Chondrocyte (in vitro differentiated cells): ENCODE results near the gene RPRD1B. TPM values are rescaled to one million over a fixed set of nuclear protein-coding genes. Genes with fewer than 3 reads are reported as not detected.
A peak's percentile ranks its signal among the peaks of the same experiment; 100 is the strongest.

Experiments used
- DNase-seq: peaks from one replicate; pipeline ENCODE4 v3.0.0; 2021; ENCODE audit warnings: mixed read lengths, low spot score
- H3K27ac Mint-ChIP-seq: one replicate; pipeline ENCODE4 v1.8.0; 2021; ENCODE audit warnings: mild to moderate bottlenecking, moderate library complexity, mixed read lengths; ENCODE audit not compliant: unreplicated experiment
- H3K27me3 Mint-ChIP-seq: 2 replicates; pipeline ENCODE4 v1.8.0; 2021; ENCODE audit warnings: low read depth, mixed read lengths
- H3K36me3 Mint-ChIP-seq: 2 replicates; pipeline ENCODE4 v1.8.0; 2021; ENCODE audit warnings: low read depth, mixed read lengths
- H3K4me1 Mint-ChIP-seq: 2 replicates; pipeline ENCODE4 v1.8.0; 2021; ENCODE audit warnings: low read depth, mild to moderate bottlenecking, mixed read lengths
- H3K4me3 Mint-ChIP-seq: one replicate; pipeline ENCODE4 v1.8.0; 2021; ENCODE audit warnings: mild to moderate bottlenecking, moderate library complexity, mixed read lengths; ENCODE audit not compliant: unreplicated experiment
- H3K9me3 Mint-ChIP-seq: 2 replicates; pipeline ENCODE4 v1.8.0; 2021; ENCODE audit warnings: low read depth, mixed read lengths
- CTCF ChIP-seq: fragments of 200-600 bp; sonication (generic); IDR thresholded peaks from 2 replicates; pipeline ENCODE4 v1.5.0; 2021; ENCODE audit warnings: antibody characterized with exemption, mild to moderate bottlenecking, moderate library complexity
- total RNA-seq: library from RNA; stranded (reverse); gene quantifications from 3 replicates; pipeline ENCODE4 v1.2.1, GENCODE V29; 2021

RPRD1B gene
- total RNA-seq, 1 donor from 2014 or later: 16.9 TPM

- Mint-ChIP-seq H3K9me3 (no peaks in the 10 kb centered on the region), H3K27ac (peak overlapping the region; percentile 85), H3K4me3 (no peak overlapping the region), H3K36me3 (no peaks in the 10 kb centered on the region), H3K27me3 (no peaks in the 10 kb centered on the region), H3K4me1 (peaks cover 61% of the 10 kb centered on the region)
- TF ChIP-seq CTCF: no peak
- DNase-seq: no peak
Measured at GRCh38 chr20:37987602-37988290, 45.8 kb upstream of the RPRD1B start.

GRCh38 chr20:37988306-37988954 is 45.1 kb upstream of the RPRD1B start:
- H3K9me3 Mint-ChIP-seq: no peaks in the 10 kb centered on the region

GRCh38 chr20:37989601-37990295 is 43.8 kb upstream of the RPRD1B start:
- no peak for DNase-seq
- H3K9me3 Mint-ChIP-seq: no peaks in the 10 kb centered on the region
- H3K36me3 Mint-ChIP-seq: peaks cover 2% of the 10 kb centered on the region
- TF ChIP-seq CTCF: no peak
- no peaks in the 10 kb centered on the region for H3K27me3 Mint-ChIP-seq
- peaks cover 78% of the 10 kb centered on the region for H3K4me1 Mint-ChIP-seq
- H3K27ac Mint-ChIP-seq: no peak overlapping the region
- H3K4me3 Mint-ChIP-seq: no peak overlapping the region

More at GRCh38 chr20:37988306-37988954, 45.1 kb upstream of the RPRD1B start:
- no peak overlapping the region for H3K27ac Mint-ChIP-seq
- H3K27me3 Mint-ChIP-seq: no peaks in the 10 kb centered on the region
- no peaks in the 10 kb centered on the region for H3K36me3 Mint-ChIP-seq
- TF ChIP-seq CTCF: no peak
- H3K4me3 Mint-ChIP-seq: no peak overlapping the region
- no peak for DNase-seq
- peaks cover 68% of the 10 kb centered on the region for H3K4me1 Mint-ChIP-seq

- peak overlapping the region; percentile 30 for H3K27ac Mint-ChIP-seq
- H3K36me3 Mint-ChIP-seq: peaks cover 6% of the 10 kb centered on the region
- TF ChIP-seq CTCF: no peak
- no peaks in the 10 kb centered on the region for H3K9me3 Mint-ChIP-seq
- no peak overlapping the region for H3K4me3 Mint-ChIP-seq
- H3K27me3 Mint-ChIP-seq: no peaks in the 10 kb centered on the region
- DNase-seq: no peak
- peaks cover 84% of the 10 kb centered on the region for H3K4me1 Mint-ChIP-seq
Measured at GRCh38 chr20:37990571-37991151, 42.9 kb upstream of the RPRD1B start.

GRCh38 chr20:37991157-37991866 is 42.2 kb upstream of the RPRD1B start:
- peaks cover 78% of the 10 kb centered on the region for H3K4me1 Mint-ChIP-seq
- no peaks in the 10 kb centered on the region for H3K27me3 Mint-ChIP-seq
- no peak overlapping the region for H3K4me3 Mint-ChIP-seq
- H3K9me3 Mint-ChIP-seq: no peaks in the 10 kb centered on the region
- no peak for TF ChIP-seq CTCF
- DNase-seq: no peak
- H3K27ac Mint-ChIP-seq: peak overlapping the region; percentile 30
- H3K36me3 Mint-ChIP-seq: peaks cover 6% of the 10 kb centered on the region
